Ishikawa (cell line): Measurements from ENCODE around the gene GLOD4.

Experiments
- CEBPB ChIP-seq: IDR thresholded peaks from 2 replicates; pipeline ENCODE4 v1.6.1; 2012
- CREB1 ChIP-seq: IDR thresholded peaks from 2 replicates; pipeline ENCODE4 v1.6.1; 2012; ENCODE audit warnings: low read depth
- EGR1 ChIP-seq: IDR thresholded peaks from 2 replicates; pipeline ENCODE4 v1.6.1; 2012
- EP300 ChIP-seq: IDR thresholded peaks from 2 replicates; pipeline ENCODE4 v1.6.1; 2012; ENCODE audit warnings: borderline replicate concordance
- FOXM1 ChIP-seq: IDR thresholded peaks from 2 replicates; pipeline ENCODE4 v1.6.1; 2012; ENCODE audit warnings: low read depth, borderline replicate concordance
- MAX ChIP-seq: IDR thresholded peaks from 2 replicates; pipeline ENCODE4 v1.6.1; 2012
- NFIC ChIP-seq: IDR thresholded peaks from 2 replicates; pipeline ENCODE4 v1.6.1; 2012
- RAD21 ChIP-seq: IDR thresholded peaks from 2 replicates; pipeline ENCODE4 v1.6.1; 2012; ENCODE audit warnings: low read depth
- REST ChIP-seq: IDR thresholded peaks from 2 replicates; pipeline ENCODE4 v1.6.1; 2012; ENCODE audit warnings: low read depth, mild to moderate bottlenecking
- TAF1 ChIP-seq: IDR thresholded peaks from 2 replicates; pipeline ENCODE4 v1.6.1; 2012; ENCODE audit warnings: low read depth, mild to moderate bottlenecking
- YY1 ChIP-seq: IDR thresholded peaks from 2 replicates; pipeline ENCODE4 v1.6.1; 2012; ENCODE audit warnings: low read depth
- ZBTB7A ChIP-seq: IDR thresholded peaks from 2 replicates; pipeline ENCODE4 v1.6.1; 2012; ENCODE audit warnings: low read depth

- TF ChIP-seq TAF1 (no peak), FOXM1 (no peak), EP300 (no peak), YY1 (no peak), CREB1 (no peak), MAX (no peak), REST (no peak), RAD21 (no peak), EGR1 (no peak), NFIC (no peak), CEBPB (no peak), ZBTB7A (no peak)
Observed at GRCh38 chr17:791829-792228, 9.7 kb upstream of the GLOD4 start.
